Epithelial cell of proximal tubule (primary cell): Measurements from ENCODE around the gene UNC45A. TPM values are rescaled to one million over a fixed set of nuclear protein-coding genes. Genes with fewer than 3 reads are reported as not detected.

Source experiments
- DNase-seq: peaks from one replicate; pipeline ENCODE4 v3.0.0-alpha.2; 2011; ENCODE audit warnings: low read depth
- H3K4me3 ChIP-seq: 2 replicates; pipeline ENCODE4 v1.5.1; 2011; ENCODE audit warnings: low read depth, mild to moderate bottlenecking, low read length
- total RNA-seq: library from RNA; depleted of rRNA; stranded (reverse); fragments of >200 nt; gene quantifications from 2 replicates; pipeline ENCODE4 v1.2.3, GENCODE V29; 2015
- TF ChIP-seq, protein P1 (sequence below): conservative IDR thresholded peaks from 2 replicates; pipeline ENCODE4 v1.5.1; 2012; ENCODE audit warnings: low read depth, mild to moderate bottlenecking, low read length

UNC45A gene
- total RNA-seq, 1 donor from 2014 or later: 30.8 TPM

DNA sequence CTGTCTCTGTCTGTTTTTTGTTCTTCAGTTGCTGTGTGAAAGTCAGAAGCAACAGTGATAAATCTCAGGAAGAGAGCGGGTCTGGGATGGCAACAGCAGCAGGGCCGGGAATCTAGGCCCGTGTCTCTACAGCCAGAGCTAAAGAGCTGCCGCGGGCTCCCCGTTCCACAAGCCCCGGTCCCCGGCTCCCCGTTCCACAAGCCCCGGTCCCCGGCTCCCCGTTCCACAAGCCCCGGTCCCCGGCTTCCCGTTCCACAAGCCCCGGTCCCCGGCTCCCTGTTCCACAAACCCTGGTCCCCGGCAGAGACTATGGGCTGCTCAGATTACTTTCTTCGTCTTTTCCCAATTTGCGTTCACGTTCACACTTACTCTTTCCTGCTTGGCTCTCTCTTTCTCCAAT, 39.1 kb downstream of the UNC45A start:
- H3K4me3 ChIP-seq: no peak overlapping the region
- no peak for DNase-seq
- TF ChIP-seq, protein P1, sequence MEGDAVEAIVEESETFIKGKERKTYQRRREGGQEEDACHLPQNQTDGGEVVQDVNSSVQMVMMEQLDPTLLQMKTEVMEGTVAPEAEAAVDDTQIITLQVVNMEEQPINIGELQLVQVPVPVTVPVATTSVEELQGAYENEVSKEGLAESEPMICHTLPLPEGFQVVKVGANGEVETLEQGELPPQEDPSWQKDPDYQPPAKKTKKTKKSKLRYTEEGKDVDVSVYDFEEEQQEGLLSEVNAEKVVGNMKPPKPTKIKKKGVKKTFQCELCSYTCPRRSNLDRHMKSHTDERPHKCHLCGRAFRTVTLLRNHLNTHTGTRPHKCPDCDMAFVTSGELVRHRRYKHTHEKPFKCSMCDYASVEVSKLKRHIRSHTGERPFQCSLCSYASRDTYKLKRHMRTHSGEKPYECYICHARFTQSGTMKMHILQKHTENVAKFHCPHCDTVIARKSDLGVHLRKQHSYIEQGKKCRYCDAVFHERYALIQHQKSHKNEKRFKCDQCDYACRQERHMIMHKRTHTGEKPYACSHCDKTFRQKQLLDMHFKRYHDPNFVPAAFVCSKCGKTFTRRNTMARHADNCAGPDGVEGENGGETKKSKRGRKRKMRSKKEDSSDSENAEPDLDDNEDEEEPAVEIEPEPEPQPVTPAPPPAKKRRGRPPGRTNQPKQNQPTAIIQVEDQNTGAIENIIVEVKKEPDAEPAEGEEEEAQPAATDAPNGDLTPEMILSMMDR: no peak

DNA sequence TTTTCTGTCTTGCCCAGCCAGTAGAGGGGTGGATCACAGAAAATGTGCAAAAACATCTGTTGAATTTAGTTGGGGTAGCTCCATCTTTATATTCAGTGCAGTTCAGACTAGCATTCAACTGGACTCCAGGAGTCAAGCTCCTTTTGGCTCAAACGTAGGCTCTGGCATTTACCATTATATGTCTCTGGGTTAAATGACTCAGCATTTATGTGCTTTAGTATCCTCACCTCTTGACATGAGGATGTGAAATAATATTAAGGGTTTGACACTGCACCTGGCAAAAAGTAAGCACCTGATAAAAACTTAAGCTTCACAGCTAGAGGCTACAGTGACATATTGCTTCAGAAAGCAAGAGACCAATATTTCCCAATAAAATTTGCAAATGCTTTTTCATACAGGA, 44.5 kb downstream of the UNC45A start:
- TF ChIP-seq, protein P1: no peak
- no peak for DNase-seq
- H3K4me3 ChIP-seq: no peak overlapping the region

DNA sequence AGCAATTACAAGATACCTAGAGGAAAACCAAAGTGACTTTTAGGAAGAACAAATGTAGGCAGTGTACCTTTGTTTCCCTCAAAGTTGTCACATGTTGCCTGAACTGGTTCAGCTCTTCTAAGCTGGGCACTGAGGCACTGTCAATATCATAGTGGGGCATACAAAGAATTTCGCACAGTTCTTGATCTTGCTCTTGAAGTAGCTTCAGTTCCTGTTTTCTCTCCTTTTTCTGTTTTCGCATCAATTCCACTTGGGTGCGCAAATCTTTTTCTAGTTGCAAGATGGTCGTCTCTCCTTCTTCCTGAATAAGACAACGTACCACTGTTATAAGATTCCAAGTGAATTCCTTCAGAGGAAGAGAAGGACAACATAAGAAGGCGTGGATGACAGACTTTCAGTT, 46.6 kb downstream of the UNC45A start:
- TF ChIP-seq, protein P1: no peak
- DNase-seq: no peak
- no peak overlapping the region for H3K4me3 ChIP-seq

DNA sequence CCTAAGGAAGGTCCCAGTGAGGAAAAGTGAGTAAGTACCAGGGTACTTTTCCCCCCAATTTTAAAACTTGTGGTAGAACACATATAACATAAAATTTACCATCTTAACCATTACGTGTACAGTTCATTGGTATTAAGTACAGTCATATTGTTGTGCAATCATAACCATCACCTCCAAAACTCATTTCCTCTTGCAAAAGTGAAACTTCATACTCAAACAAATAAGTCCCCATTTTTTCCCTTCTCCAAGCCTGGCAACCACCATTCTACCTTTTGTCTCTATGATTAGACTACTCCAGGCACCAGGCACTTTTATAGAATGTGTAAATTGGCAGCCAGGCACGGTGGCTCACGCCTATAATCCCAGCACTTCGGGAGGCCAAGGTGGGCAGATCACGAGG, 47.0 kb downstream of the UNC45A start:
- no peak for DNase-seq
- no peak overlapping the region for H3K4me3 ChIP-seq
- TF ChIP-seq, protein P1: no peak

DNA sequence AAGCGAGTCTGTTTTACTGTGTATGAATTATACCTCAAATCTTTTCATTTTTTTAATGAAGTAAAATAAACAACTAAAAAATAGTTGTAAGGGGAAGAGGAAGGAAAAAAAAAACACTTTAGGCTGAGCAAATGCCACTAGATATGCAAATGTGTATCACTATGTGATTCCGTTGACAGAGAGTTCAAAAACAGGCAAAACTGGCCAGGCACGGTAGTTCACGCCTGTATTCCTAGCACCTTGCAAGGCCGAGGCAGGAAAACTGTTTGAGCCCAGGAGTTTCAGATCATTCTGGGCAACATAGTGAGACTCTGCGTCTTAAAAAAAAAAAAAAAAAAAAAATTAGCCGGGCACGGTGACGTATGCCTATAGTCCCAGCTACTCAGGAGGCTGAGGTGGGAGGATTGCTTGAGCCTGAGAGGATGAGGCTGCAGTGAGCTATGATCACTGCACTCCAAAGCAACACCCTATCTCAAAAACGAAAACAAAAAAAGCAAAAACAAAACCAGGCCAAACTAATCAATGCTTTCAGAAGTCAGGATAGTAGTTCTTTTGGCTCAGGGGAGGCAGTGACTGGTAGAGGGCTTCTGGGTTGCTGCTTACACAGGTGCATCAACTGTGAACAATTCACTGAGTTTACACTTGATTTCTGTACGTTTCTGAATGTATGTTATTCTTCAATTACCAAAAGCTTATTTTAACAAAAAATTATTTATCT, 51.9 kb downstream of the UNC45A start:
- TF ChIP-seq, protein P1: no peak
- no peak for DNase-seq
- no peak overlapping the region for H3K4me3 ChIP-seq

DNA sequence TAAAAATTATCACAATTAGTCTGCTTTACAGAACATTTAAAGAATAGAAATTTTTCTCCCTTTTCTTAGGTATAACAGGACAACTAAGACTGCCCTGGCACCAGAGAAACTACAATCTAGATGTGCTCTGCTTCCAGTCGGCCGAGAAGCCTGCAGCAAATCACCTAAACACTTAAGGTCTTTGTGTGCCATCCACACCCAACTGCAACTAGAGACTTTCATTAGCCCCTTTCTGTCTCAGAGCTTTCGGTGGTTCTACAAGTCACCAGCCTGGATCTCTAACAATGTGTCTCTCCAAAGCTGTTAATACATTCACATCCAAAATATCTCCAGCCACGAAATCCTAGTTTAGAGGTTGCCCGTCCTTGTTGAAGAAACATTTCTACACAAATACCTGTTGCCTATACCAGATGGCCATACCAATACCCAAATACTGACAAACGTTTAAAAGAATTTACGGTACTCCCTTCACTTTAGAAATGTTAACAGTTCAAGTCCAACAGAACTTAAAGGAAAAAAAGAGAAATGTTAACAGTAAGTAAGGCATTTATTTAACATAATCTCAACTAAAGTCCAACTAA, 52.6 kb downstream of the UNC45A start:
- TF ChIP-seq, protein P1: no peak
- H3K4me3 ChIP-seq: no peak overlapping the region
- DNase-seq: no peak

DNA sequence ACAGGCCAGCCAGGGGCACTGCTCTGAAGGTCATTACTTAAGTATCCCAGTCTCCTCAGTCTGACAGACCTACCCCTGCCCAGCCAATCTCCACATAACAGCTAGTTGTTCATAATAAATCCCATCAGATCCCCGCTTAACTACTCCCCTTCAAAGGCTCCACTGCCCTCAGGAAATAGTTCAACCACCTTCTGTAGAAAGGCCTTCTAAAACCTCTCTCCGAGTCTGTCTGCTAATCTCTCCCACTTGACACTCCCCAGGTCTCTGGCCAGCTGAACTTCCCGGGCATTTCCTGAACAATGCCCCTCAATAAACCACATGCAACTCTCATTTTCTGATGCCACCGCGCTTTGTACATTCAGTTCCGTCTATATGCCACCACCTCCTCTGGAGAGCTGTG, 53.2 kb downstream of the UNC45A start:
- TF ChIP-seq, protein P1: no peak
- H3K4me3 ChIP-seq: no peak overlapping the region
- no peak for DNase-seq
